NOMO-1 (cell line): ENCODE measurements around the gene TOP2A.
"Not testable (repeated sequence)": the region's sequence is repeated elsewhere in the genome, so short reads cannot be mapped to it uniquely, and the experiment has no call there.

Source experiments
- DNase-seq, 2 experiments: peaks; one replicate each; lab custom pipeline; 2025; ENCODE audit not compliant: unreplicated experiment in 2 of 2; lab: John Stamatoyannopoulos, UW

Gene TOP2A

DNA sequence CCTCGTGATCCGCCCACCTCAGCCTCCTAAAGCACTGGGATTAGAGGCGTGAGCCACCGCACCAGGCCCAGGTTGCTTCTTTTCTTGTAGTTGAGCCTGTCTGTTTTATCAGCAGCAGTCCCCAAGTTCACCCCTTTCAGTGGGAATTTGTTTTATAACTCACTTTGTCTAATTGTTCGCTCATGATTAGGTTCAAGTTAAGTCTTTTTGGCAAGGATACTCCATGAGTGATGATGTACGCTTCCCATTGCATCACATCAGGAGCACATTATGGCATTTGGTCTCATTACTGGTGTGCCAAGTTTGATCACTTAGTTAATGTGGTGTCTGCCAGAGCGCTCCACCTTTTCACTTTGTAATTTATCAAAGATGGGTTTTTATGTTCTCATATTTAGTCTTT lies 38.7 kb downstream of the TOP2A start:
- DNase-seq: no peak

DNA sequence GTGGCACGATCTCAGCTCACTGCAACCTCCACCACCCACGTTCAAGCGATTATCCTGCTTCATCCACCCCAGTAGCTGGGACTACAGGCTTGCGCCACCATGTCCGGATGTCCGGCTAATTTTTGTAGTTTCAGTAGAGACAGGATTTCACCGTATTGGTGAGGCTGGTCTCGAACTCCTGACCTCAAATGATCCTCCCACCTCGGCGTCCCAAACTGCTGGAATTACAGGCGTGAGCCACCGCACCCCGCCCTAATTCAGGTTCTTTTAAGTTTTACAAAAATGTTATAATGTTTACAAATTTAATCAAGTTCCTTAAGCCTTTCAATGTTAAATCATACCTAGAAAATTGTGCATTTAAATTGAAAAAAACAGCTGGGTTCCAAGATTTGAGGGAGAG lies 39.9 kb downstream of the TOP2A start:
- DNase-seq: no peak

- not testable (repeated sequence) for DNase-seq
Observed at GRCh38 chr17:40376541-40376940, 41.2 kb downstream of the TOP2A start.

GRCh38 chr17:40375786-40376185 lies 41.9 kb downstream of the TOP2A start:
- not testable (repeated sequence) for DNase-seq

DNA sequence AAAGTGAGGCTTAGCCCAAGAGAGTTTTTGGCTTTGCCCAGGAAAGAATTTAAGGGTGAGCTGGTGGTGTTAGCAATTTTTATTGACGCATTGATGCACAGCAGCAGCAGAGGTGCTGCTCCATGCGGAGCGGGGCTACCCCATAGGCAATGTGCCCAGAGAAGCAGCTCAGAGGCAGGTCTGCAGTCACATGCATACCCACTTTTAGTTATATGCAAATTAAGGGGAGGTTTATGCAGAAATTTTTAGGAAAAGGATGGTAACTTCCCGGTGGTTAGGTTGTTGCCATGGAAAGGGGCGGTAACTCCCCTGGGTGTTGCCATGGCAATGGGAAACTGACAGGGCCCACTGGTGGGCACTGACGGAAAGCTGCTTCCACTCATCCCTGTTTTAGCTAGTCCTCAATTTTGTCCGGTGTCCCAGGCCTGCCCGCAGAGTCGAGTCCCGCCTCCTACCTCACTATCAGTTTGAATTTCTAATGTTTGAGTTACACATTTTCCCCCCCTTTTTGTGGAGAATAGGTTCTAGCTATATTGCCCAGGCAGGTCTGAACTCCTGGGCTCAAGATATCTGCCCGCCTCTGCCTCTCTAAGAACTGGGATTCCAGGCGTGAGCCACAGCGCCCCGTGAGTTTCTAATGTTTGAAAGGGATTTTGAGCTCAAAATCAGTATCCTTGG lies 42.7 kb downstream of the TOP2A start:
- no peak for DNase-seq

- no peak for DNase-seq
Observed at GRCh38 chr17:40373999-40374398, 43.7 kb downstream of the TOP2A start.

DNA sequence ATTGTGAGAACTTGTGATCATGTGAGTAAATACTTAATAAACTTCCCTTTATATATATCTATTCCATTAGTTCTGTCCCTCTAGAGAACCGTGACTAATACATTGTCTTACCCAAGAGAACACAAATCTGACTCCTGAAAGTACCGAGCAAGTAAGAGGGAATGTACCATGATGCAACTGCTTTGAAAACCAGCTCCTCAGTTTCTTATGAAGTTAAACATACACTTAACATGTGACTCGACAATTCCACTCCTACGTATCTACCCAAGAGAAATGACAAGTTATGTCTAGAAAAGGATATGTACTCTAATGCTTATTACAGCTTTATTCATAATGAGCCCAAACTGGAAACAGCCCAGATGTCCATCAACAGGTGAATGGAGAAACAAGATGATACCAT lies 44.4 kb downstream of the TOP2A start:
- no peak for DNase-seq

- DNase-seq: peak; percentile 3 to 4
Observed at GRCh38 chr17:40372644-40373043, 45.1 kb downstream of the TOP2A start.

- DNase-seq: no peak
Observed at GRCh38 chr17:40372031-40372430, 45.7 kb downstream of the TOP2A start.

GRCh38 chr17:40371261-40371929 lies 46.3 kb downstream of the TOP2A start:
- no peak for DNase-seq

DNA sequence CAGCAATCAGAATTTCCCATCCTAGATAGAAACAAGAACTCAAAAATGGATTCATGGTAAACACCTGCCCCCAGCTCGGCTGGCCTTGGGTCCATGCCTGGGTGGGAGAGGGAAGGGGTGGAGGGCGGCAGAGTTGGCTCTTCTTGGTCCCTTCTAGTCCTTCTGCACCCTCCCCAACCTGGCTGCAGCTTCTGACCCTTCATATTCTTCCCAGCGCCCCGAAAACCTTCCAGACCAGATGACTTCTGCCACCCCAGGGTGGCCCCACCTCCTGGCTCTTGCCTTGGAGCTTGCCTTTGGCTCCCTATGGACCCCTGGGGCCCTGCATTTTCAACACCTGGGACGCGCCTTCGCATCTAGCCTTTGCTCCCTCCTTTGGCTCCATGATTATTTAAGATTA lies 47.8 kb downstream of the TOP2A start:
- no peak for DNase-seq

DNA sequence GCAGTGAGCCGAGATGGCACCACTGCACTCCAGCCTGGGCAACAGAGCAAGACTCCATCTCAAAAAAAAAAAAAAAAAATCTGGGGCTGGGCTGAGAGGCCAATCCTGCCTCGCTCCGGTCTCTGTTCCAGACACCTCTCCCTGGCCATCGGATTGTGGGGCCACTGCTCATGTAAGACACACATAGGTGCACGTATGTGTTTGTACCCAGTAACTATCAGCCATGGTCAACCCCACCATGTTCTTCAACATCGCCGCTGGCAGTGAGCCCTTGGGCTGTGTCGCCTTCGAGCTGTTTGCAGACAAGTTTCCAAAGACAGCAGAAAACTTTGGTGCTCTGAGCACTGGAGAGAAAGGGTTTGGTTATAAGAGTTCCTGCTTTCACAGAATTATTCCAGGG lies 50.0 kb downstream of the TOP2A start:
- not testable (repeated sequence) for DNase-seq

DNA sequence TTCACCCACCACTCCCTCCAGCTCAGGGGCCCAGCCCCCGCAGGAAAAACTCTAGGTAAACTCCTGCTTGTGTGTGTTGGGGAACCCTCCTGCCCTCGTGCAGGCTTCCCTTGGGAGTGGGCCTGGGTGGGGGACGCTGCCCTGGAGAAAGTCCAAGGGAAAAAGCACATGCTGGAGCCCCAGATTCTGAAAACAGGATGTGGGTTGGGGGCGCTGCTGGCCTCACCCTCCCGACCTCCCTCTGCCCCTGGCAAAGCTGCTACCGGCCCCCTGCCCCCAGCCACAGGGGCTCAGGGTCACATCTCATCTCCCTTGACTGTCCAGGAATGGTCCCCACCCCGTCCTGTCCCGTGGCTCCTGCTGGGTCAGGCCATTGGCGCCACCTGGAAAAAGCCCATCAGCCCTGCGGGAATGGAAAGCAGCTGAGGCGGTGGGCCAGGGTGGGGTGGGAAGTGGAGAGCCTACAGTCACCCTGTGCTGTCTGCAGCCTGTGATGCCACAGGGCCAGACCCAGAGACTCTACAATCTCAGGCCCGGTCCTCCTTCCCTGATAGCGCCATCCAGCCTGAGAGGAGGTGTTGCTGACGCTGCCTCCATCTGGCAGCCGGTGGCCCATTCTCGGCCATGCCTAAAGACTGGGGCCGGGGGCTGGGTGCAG lies 50.7 kb downstream of the TOP2A start:
- DNase-seq: no peak

DNA sequence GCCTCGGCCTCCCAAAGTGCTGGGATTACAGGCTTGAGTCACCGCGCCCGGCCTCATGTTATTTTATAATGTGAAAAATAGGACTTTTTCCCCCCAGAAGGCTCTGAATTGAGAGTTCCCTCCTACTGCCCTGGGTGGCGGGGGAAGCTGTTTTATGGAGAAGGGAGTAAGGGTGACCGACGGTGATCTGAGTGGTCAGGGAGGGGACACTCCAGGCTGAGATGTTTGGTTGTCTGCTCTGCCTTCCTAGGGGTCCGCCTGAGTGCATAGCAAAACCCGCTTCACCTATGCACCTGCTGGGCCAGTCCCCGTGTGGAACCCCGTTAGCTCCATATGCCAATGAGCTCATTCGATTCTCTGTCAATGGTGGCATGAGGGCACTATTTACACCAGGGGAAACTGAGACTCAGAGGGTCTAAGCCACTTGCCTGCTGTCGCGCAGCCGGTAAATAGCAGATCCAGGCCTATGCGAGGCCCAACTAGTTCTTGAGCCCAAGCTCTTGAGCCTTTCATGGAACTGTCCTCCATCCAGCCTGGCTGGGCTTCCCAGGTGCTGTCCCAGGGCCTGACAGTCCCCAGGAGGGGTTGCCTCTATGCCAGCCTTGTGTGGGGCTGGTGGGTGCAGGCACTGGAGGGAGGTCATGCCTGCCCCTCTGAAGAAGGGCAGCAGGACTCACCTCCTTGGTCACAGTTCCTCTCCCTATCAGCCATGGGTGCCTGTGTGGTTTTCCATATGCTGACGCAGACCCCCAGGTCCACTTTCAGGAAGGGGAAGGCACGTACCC lies 51.4 kb downstream of the TOP2A start:
- no peak for DNase-seq

GRCh38 chr17:40364906-40365305 lies 52.8 kb downstream of the TOP2A start:
- DNase-seq: no peak

DNA sequence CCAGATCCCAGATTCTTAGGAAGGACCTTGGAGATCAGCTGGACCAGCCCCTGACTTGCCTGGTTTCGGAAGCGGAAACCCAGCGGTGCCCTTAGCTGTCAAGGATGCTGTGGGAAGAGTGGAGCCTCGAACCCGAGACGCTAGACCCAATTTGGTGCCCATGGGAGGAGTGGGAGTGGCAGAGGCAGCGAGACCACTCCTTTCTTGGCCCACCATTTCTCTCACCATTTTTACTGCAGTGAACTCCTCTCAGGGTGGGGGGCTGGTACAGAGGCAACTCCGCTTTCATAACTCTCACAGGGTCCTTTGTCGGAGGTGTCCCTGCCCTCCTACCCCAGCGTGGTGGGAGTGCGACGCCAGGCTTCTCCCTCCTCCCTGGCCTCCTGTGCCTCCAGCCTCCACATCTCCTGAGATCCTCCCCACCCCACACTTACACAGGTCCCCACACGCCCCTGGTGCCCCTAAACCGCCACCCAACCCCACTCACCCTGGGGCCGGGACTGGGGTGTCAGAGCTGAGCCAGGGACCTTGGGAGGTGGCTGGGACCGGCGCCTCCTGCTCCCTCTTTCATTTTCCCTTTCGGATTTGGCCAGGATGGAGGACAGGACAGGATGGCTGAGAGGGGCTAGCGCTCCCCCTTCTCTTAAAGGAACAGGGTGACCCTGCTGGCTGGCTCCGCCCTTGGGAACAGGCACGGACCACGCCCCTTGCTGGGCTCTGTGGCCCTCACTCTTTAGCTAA lies 53.4 kb downstream of the TOP2A start, which contains the start of gene GJD3:
TSS of gene GJD3 (minus strand) at position 617 of the 741 bp plus-strand sequence. CDS start 922 bp downstream, outside the sequence.
- no peak for DNase-seq

DNA sequence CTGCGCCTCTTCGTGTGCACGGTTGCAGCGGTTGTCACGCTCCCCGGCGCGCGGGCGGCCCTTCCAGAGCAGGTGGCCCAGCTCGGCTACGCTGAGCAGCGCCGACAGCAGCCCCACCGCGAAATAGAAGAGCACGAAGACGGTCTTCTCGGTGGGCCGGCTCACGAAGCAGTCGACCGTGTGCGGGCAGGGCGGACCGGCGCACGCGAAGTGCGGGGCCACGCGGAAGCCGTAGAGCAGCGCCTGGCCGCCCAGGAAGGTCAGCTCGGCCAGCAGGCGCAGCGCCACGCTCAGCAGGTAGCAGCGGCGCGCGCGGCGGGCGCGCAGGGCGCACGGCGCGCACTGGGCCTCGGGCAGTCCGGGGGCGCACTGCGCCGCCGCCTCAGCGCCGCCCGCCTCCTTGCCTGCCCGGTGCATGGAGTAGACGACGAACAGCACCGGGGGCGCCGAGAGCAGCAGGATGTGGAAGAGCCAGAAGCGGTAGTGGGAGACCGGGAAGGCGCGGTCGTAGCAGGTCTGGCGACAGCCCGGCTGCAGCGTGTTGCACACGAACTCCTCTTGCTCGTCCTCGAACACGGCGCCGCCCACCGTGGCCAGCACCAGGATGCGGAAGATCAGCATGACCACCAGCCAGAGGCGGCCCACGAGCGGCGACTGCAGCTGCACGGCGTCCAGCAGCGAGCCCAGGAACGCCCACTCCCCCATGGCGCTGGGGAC lies 54.4 kb downstream of the TOP2A start:
- DNase-seq: peak; percentile 41 to 52

- peak; percentile 85 to 92 for DNase-seq
Observed at GRCh38 chr17:40362696-40363110, 55.0 kb downstream of the TOP2A start.

- DNase-seq: no peak
Observed at GRCh38 chr17:40361925-40362695, 55.6 kb downstream of the TOP2A start.
